DMS153 treated with DMSO at 0.1 percent for 48 hours (cell line): ENCODE results near the gene NPM1.

ENCODE experiments used
- DNase-seq: peaks from one replicate; lab custom pipeline; 2025; ENCODE audit not compliant: unreplicated experiment; lab: John Stamatoyannopoulos, UW

Gene NPM1

GRCh38 chr5:171427318-171428167 is 39.9 kb downstream of the NPM1 start:
- DNase-seq: no peak

- no peak for DNase-seq
These were observed 40.6 kb downstream of the NPM1 start for GRCh38 chr5:171428168-171428696.

- no peak for DNase-seq
These were observed 41.3 kb downstream of the NPM1 start for GRCh38 chr5:171428809-171429542.

GRCh38 chr5:171429543-171429910 is 41.9 kb downstream of the NPM1 start:
- no peak for DNase-seq

GRCh38 chr5:171431251-171431777 is 43.7 kb downstream of the NPM1 start:
- DNase-seq: no peak

- DNase-seq: no peak
These were observed 44.4 kb downstream of the NPM1 start for GRCh38 chr5:171432076-171432475.

GRCh38 chr5:171432583-171433351 is 45.1 kb downstream of the NPM1 start:
- no peak for DNase-seq

- no peak for DNase-seq
These were observed 45.7 kb downstream of the NPM1 start for GRCh38 chr5:171433352-171433698.

GRCh38 chr5:171433982-171434676 is 46.5 kb downstream of the NPM1 start:
- DNase-seq: no peak

GRCh38 chr5:171434874-171435273 is 47.2 kb downstream of the NPM1 start:
- DNase-seq: no peak

GRCh38 chr5:171435908-171436307 is 48.3 kb downstream of the NPM1 start:
- no peak for DNase-seq

- DNase-seq: no peak
These were observed 49.2 kb downstream of the NPM1 start for GRCh38 chr5:171436804-171437285.

- no peak for DNase-seq
These were observed 49.7 kb downstream of the NPM1 start for GRCh38 chr5:171437286-171437821.

GRCh38 chr5:171438738-171439137 is 51.1 kb downstream of the NPM1 start:
- no peak for DNase-seq

GRCh38 chr5:171441246-171441791 is 53.7 kb downstream of the NPM1 start:
- no peak for DNase-seq

- DNase-seq: no peak
These were observed 54.8 kb downstream of the NPM1 start for GRCh38 chr5:171442287-171443042.

GRCh38 chr5:171444582-171444981 is 56.9 kb downstream of the NPM1 start:
- DNase-seq: no peak

GRCh38 chr5:171445644-171446516 is 58.2 kb downstream of the NPM1 start:
- DNase-seq: no peak
